Psoas muscle (tissue), 8 donors: ENCODE results near the gene SCAANT1. TPM values are rescaled to one million over a fixed set of nuclear protein-coding genes. Genes with fewer than 3 reads are reported as not detected.
A peak's percentile ranks its signal among the peaks of the same experiment; 100 is the strongest.

ENCODE experiments used
- ATAC-seq, 4 donors: fragments of 200-7000 bp; cut with Tn5 transposase; one replicate each; pipeline ENCODE4 v1.9.1; 2020; ENCODE audit warnings: moderate library complexity in 3 of 4, mild to moderate bottlenecking in 2 of 4
- DNase-seq, 2 donors: peaks; one replicate each; pipeline ENCODE4 v3.0.0-alpha.2; 2020
- H3K27ac ChIP-seq: fragments of 200-600 bp; one replicate; pipeline ENCODE4 v1.8.0; 2022
- H3K27me3 ChIP-seq, 3 donors: fragments of 200-600 bp in 1 of 3; one replicate each; pipeline versions ENCODE4 v1.6.1 to v1.8.0; 2013 to 2022; ENCODE audit warnings: low read length in 2 of 3, mild to moderate bottlenecking in 2 of 3, moderate library complexity in 1 of 3; ENCODE audit not compliant: insufficient read depth in 3 of 3
- H3K36me3 ChIP-seq, 2 donors: fragments of 200-600 bp in 1 of 2; one replicate each; pipeline versions ENCODE4 v1.6.1 to v1.8.0; 2013 to 2022; ENCODE audit warnings: low read depth in 1 of 2, mild to moderate bottlenecking in 1 of 2, moderate library complexity in 1 of 2; ENCODE audit not compliant: insufficient read depth in 1 of 2
- H3K4me1 ChIP-seq: fragments of 200-600 bp; one replicate; pipeline ENCODE4 v1.8.0; 2022
- H3K4me3 ChIP-seq: fragments of 200-600 bp; one replicate; pipeline ENCODE4 v1.8.0; 2022; ENCODE audit warnings: mild to moderate bottlenecking
- H3K9me3 ChIP-seq: fragments of 200-600 bp; one replicate; pipeline ENCODE4 v1.8.0; 2022
- WGBS, 3 donors: extraction: QIAGEN DNeasy Blood & Tissue Kit; methylation state at CpG; one replicate each; pipeline versions ENCODE4 v1.1.6 to v1.1.7; 2013; 5-methylcytosine and 5-hydroxymethylcytosine counted together
- intact Hi-C, 2 donors: fragments of 100-400 bp; cut with DNase I; formaldehyde crosslinking; loops; one replicate each; pipeline versions ENCODE4 v1.11.0 to v1.14.2; 2022
- polyA plus RNA-seq, 3 donors: library from polyadenylated mRNA; stranded (reverse); fragments of 200-250 nt; gene quantifications; one replicate each; pipeline ENCODE4 v1.2.3, GENCODE V29; 2013
- total RNA-seq, 4 donors: library from RNA; stranded (reverse); fragmentation: NEBNext Ultra II Directional in 2 of 4; extraction: Animal tissue kit (Norgen Biotek cat#: 25700) in 2 of 4; gene quantifications; one replicate each; pipeline versions ENCODE4 v1.2.1 to v1.2.4, GENCODE V29; 2021 to 2023
- TF ChIP-seq, protein P1 (sequence below): fragments of 200-600 bp; IDR thresholded peaks from one replicate; pipeline ENCODE4 v1.8.0; 2022; ENCODE audit warnings: antibody characterized with exemption
- donor health status: healthy with polysubstance abuse.
- donor health status: DM: no; HTN: no; CAD: no; lungs with moderate emphysema.
- donor health status: Bipolar disorder and iron deficiency.
- donor health status: healthy.
- donor health status: DM: yes; HTN: yes; CAD: no.
- donor health status: DM: no; HTN: no; CAD: no.
- donor health status: DM: no; HTN: no; CAD: no.
- donor health status: DM: yes; HTN: yes; CAD: no.

The SCAANT1 gene
- total and polyA plus RNA-seq, 7 donors = not detected

DNA sequence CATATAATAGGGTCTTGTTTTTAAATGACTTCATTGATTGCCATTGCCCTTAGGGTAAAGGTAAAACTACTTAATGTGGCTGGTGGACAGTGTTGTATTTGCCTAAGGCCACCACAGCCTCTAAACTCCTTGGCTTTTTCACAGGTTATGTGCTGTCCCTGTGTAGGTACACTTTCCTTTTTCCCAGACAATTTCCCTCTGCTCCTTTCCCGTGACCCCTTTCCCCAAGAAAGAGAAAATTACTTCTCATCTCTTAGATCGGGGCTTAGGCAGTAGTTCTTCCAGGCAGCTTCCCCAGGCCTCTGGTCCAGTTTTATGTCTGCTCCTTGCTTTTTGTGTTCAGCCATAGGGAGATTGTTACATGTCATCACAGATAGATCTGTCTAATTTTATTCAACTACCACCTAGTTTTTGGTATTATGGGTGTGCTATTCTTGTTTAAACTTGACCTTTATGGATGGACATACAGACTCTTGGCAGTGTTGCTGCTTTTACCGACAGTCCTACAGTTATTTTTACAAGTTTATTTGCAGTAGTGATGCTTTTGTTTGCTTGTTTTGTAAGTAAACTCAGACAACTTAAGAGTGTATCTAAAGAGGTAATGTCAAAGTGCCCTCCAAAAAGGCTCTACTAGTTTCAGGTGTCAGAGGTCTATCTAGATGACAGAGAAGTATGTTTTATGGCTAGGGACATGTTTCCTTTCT lies 20.5 kb upstream of the SCAANT1 start:
- Histone ChIP-seq H3K9me3 (no peaks in the 10 kb centered on the region), H3K4me3 (no peak overlapping the region), H3K27ac (no peak overlapping the region), H3K36me3 (peaks cover 0 to 2% of the 10 kb centered on the region in 2 donors), H3K4me1 (peaks cover 35% of the 10 kb centered on the region), H3K27me3 (no peaks in the 10 kb centered on the region)
- WGBS, 3 donors = 62 to 71% (median 65%) methylated on average over 3 of the region's 3 CpGs
- intact Hi-C loops = no loop called here
- no peak for DNase-seq
- TF ChIP-seq, protein P1, sequence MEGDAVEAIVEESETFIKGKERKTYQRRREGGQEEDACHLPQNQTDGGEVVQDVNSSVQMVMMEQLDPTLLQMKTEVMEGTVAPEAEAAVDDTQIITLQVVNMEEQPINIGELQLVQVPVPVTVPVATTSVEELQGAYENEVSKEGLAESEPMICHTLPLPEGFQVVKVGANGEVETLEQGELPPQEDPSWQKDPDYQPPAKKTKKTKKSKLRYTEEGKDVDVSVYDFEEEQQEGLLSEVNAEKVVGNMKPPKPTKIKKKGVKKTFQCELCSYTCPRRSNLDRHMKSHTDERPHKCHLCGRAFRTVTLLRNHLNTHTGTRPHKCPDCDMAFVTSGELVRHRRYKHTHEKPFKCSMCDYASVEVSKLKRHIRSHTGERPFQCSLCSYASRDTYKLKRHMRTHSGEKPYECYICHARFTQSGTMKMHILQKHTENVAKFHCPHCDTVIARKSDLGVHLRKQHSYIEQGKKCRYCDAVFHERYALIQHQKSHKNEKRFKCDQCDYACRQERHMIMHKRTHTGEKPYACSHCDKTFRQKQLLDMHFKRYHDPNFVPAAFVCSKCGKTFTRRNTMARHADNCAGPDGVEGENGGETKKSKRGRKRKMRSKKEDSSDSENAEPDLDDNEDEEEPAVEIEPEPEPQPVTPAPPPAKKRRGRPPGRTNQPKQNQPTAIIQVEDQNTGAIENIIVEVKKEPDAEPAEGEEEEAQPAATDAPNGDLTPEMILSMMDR = no peak
- ATAC-seq = peak in 2 of 4 donors; percentile 38 to 62

DNA sequence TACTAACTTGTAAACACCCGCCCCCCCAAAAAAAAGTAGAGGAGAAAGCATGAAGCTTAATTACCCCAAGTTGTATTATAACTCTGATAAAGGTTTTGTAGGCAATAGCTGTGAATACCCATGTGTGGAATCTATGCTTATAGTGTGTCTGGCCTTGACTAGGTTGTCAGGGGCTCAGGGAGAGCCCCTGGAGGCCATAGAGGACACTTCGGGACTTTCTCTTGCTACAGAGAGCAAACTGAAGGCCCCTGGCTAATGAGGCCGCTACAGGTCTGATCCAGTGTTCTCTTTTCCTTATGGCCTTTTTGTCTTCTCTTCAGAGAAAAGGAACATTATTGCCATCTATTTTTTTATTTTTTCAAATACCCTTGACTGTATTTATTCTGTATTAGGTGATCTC lies 19.1 kb upstream of the SCAANT1 start:
- Histone ChIP-seq H3K27me3 (no peaks in the 10 kb centered on the region), H3K9me3 (no peaks in the 10 kb centered on the region), H3K36me3 (peaks cover 0 to 14% of the 10 kb centered on the region in 2 donors), H3K4me3 (no peak overlapping the region), H3K27ac (no peak overlapping the region), H3K4me1 (peaks cover 31% of the 10 kb centered on the region)
- intact Hi-C loops = no loop called here
- no peak for ATAC-seq
- TF ChIP-seq, protein P1 = no peak
- 89 to 94% (median 92%) methylated on average over 3 of the region's 3 CpGs for WGBS, 3 donors
- DNase-seq = no peak

DNA sequence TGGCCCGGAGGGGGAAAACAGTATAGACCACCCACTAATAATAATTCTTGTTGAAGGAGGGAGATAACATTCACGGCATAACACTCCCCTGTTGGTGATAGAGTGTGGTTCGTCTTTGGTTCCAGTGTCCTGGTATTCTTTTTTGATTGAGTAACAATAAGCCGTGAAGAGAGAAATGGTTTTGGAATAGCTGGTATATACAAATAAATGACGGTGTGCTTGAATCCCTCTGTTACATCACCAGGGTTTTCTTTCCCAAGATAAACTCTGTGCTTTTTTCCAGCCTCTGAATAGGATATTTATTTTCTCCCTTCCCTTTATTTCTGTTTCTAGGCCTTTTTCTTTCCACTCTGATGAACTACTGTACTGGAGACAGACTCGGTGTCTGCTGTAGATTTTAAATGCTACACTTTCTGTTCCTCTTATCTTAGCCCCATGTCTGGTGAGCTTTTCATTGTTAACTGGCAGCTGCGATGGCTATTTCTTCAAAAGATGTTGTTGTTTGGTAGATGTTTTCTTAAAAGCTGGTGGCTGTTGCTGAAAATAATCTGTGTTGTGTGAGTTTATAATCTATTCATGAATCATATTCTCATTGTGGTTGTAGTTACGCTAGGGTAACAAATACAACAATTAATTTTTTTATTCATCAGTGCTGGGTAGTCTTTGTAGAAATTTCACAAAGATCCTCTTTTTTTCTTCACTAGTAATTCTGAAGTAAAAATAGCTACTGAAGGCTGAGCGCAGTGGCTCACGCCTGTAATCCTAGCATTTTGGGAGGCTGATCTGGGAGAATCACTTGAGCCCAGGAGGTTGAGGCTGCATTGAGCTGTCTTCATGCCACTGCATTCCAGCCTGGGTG lies 15.5 kb upstream of the SCAANT1 start:
- DNase-seq (no peak), ATAC-seq (no peak)
- TF ChIP-seq, protein P1 = no peak
- H3K4me1 ChIP-seq = peaks cover 13% of the 10 kb centered on the region
- WGBS, 3 donors = 84 to 88% (median 87%) methylated on average over 10 of the region's 10 CpGs
- intact Hi-C loops = no loop called here
- H3K27ac ChIP-seq = no peak overlapping the region
- no peaks in the 10 kb centered on the region for H3K9me3 ChIP-seq
- no peaks in the 10 kb centered on the region for H3K27me3 ChIP-seq
- H3K4me3 ChIP-seq = no peak overlapping the region
- peaks cover 0 to 39% of the 10 kb centered on the region in 2 donors for H3K36me3 ChIP-seq

DNA sequence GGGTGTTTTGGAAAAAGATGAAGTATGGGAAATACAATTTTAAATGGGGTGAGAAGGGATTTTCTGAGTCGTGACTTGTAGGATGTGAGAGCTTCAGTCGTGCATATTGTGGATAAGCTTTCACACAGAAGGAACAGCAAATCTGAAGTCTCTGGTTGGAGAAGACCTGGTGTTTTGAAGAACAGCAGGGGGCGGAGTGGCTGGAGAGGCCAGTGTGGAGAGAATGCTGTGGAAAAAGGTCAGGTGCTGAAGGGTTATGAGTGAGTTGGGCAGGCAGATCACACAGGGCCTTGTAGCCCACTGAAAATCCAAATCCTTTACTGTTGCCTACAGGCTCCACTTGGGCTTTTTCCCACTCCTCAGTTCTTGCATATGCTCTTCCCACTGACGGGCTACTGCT lies 14.1 kb upstream of the SCAANT1 start:
- 95% methylated on average over 4 of the region's 4 CpGs for WGBS, 3 donors
- Histone ChIP-seq H3K9me3 (no peaks in the 10 kb centered on the region), H3K4me3 (no peak overlapping the region), H3K36me3 (peaks cover 0 to 49% of the 10 kb centered on the region in 2 donors), H3K4me1 (peaks cover under 1% of the 10 kb centered on the region), H3K27me3 (no peaks in the 10 kb centered on the region), H3K27ac (no peak overlapping the region)
- DNase-seq (no peak), ATAC-seq (no peak)
- intact Hi-C loops = no loop called here
- TF ChIP-seq, protein P1 = no peak
